OCI-M1 (cell line): Measurements from ENCODE around the gene CREG2.
A peak's percentile ranks its signal among the peaks of the same experiment; 100 is the strongest.

Experiments
- DNase-seq: peaks from one replicate; lab custom pipeline; 2025; lab: John Stamatoyannopoulos, UW

The CREG2 gene, protein sequence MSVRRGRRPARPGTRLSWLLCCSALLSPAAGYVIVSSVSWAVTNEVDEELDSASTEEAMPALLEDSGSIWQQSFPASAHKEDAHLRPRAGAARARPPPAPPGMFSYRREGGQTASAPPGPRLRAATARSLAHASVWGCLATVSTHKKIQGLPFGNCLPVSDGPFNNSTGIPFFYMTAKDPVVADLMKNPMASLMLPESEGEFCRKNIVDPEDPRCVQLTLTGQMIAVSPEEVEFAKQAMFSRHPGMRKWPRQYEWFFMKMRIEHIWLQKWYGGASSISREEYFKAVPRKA

DNA sequence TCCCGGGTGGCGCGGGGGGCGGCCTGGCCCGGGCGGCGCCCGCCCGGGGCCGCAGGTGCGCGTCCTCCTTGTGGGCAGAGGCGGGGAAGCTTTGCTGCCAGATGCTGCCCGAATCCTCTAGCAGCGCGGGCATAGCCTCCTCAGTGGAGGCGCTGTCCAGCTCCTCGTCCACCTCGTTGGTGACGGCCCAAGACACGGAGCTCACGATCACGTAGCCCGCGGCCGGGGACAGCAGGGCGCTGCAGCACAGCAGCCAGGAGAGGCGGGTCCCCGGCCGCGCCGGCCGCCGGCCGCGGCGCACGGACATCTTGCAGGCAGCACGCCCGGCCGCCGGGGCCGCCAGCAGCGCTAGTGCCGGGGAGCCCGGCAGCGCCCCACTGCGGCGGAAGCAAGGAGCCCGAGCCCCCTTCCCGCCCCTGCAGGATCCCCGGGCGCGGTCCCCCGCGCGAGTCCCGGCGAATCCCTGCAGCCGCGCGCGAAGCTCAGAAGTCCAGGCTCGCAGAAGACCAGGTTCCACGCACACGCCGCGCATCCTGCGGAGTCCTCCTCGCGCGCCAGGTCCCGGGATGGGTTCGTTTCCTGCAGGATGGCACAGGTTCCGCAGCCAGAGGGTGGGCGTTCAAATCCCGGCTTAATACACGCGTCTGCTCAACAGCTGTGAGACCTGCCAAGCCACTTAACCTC lies at the start of gene CREG2:
Gene CREG2 (minus strand): TSS at position 353 of the 684 bp plus-strand sequence. CDS start 46 bp downstream, at position 307.
- DNase-seq, result peak; percentile 2

DNA sequence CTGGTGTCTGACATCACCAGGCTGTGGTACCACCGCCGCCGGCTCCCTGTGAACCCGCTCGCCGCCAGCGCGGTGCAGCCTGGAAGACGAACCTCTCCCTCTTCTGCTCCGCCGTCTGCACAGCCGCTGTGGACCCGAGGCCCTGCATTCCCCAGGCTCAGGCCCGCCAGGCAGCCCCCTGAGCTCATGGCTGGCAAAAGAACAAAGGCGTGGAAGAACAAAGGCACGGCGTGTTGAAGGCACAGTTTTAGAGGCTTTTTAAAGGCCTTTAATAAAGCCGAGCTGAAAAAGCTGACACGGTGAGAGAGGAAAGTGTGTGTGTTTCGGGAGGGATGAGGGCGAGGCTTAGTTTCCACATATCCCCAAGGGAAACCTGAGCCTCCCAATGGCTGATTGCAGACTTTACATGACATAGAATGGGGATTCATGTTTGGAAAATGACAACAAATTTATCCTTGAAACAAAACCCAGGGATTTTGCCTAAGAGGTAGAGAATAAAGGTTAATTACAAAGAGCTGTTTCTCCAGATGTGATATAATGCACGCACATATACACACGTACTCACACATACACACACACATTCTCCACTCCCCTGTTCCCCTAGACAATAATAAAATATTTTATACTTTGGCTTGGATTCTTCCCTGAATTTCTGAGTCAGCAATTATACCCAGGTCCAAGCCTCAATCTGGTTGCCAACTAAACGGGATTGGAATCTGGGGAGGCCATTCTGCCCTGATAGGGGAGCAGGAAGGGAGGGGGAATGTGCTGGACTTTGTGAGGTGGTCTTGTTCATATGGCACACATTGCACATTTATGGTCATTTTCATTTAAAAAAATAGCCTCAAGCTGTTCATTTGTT lies 47.9 kb upstream of the CREG2 start:
- no peak for DNase-seq

- no peak for DNase-seq
These were observed 46.2 kb upstream of the CREG2 start for GRCh38 chr2:101433465-101433864.

GRCh38 chr2:101432411-101433181 lies 45.3 kb upstream of the CREG2 start:
- DNase-seq, result no peak

DNA sequence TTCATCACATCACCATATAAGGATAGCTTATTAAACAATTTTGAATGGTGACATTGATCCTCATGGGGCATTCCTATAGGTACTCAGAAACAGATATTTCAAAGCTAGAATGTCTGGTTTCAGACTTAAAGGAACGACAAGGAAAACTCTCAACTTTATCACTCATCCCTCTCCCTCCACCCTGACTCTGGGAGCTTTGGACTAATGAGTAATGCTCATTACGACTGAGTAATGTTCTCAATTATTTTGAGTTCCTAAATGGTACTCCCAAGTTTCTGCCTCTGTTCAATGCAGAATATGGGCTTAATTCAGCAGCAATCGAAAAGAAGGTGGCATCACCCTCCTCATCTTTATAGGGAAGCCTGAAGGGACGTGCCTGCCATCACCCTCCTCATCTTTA lies 44.2 kb upstream of the CREG2 start:
- DNase-seq, result no peak

- no peak for DNase-seq
These were observed 42.9 kb upstream of the CREG2 start for GRCh38 chr2:101430156-101430555.

- no peak for DNase-seq
These were observed 42.1 kb upstream of the CREG2 start for GRCh38 chr2:101429453-101429852.

DNA sequence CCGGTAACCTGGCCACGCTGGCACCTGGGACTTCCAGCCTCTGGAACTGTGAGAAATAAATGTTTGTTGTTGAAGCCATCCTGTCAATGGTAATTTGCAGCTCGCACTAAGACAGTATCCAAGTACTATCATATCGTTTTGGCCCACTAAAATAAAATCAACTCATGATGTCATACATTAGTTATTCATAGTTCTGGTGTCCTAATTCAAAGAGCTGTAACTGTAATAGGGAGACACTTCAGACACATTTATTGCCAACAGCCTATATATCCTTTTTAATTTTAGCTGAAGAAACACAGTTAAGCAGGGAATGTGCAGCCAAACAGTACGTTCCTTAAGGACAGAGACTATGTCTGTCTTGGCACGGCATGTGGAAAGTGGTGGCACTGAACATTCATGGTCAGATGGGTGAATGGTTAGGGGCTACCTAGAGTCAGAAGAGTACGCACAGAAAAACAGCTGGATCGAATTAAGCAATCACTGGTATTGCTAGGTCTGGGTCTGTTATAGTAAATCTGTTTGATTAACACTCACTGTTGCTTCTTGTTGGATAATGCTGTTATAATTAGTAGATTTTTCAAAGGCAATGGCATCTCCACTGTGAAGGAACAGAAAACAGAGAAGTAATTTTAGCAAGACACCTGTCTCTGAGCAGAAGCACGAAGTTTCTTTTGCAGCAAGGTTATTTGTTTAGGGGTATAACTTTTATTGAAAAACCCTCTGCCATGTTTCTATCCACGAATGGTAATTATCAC lies 41.3 kb upstream of the CREG2 start:
- DNase-seq, result no peak

DNA sequence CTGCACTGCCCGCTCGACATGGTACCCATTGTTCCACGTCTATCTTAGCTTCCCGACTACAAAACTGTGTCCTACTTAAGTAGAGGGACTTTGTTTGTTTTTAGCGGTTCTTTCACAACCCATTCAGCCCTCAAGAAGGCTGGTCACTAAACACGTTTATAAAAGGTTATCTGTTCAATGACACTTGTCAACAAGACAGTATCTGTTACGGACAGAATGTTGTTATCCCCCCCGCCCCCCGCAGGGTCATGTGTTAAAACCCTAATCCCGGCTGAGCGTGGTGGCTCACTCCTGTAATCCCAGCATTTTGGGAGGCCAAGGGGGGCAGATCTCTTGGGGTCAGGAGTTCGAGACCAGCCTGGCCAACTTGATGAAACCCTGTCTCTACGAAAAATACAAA lies 40.4 kb upstream of the CREG2 start:
- no peak for DNase-seq

DNA sequence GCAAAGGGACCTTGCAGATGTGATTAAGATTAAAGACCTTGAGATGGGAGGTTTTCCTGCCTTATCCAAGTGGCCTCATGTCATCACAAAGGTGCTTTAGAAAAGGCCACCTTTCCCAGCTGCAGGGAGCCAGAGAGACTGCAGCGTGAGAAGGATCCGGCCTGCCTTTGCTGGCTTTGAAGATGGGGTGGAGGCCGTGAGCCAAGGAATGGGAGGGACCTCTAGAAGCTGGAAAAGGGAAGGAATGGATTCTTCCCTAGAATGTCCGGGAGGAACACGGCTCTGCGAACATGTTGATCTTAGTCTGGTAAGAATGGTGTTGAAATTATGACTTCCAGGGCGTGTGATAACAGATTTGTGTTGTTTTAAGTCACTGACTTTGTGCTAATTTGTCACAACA lies 39.9 kb upstream of the CREG2 start:
- no peak for DNase-seq

DNA sequence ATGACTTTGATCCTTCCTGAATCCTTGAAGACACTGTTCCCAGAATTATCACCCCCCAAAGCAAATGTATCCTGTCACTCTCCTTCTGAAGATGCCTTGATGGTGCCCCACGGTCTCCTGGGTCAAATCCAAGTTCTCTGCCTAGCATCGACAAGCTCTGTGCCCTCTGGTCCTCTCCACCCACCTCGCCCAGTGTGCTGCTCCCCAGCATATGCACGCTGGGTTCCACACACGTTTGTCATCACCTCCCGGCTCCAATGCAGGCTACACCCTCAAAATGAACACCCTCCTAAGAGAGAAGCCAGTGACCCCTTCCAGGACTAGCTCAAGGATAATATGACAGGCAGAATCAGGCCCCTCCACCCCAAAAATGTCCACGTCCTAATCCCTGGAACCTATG lies 39.5 kb upstream of the CREG2 start:
- no peak for DNase-seq

DNA sequence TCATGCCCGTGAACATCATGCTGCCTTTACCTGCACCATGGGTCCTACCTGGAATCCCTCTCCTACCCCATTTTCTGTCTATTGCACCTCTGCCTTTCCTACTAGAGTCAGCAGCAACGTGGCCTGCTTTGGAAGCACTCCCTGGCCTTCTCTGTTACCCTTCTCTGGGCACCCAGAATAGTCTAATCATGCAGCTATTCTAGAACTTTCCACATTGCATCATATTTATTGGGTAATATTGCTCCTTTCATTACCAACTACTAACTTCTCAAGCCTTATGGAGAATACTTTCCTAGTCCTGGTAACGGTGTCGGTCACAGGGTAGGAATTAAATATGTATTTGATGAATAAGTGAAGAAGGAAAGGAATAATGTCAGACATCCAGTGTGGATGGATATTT lies 33.3 kb upstream of the CREG2 start:
- DNase-seq, result no peak

DNA sequence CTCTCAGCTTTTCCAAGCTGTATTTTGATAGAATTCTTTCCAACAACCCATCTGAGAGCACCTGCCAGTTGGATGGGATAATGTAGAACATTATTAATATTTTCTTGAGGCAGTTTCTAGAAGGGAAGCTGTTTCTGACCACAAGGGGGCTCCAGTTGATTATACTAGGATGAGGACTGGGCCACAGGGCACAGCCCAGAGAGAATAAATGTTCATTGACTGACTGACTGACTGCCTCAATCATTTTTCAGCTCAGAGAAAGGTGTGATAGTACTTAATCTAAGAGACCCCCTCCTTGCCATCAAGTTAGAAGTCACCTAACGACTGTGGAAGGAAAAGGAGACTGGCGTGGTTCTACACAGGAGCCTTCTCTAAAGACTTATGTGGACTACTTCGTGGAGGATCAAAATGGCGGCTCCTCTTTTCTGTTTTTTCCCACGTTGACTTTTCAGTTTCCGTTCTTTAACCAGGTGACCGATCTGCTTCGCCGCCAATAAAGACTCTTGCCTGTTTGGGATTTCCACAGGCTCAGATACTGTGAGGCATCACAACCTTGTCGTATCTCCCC lies 31.9 kb upstream of the CREG2 start:
- peak; percentile 77 for DNase-seq

GRCh38 chr2:101418460-101419095 lies 31.3 kb upstream of the CREG2 start:
- DNase-seq, result no peak

GRCh38 chr2:101416609-101417008 lies 29.3 kb upstream of the CREG2 start:
- no peak for DNase-seq

DNA sequence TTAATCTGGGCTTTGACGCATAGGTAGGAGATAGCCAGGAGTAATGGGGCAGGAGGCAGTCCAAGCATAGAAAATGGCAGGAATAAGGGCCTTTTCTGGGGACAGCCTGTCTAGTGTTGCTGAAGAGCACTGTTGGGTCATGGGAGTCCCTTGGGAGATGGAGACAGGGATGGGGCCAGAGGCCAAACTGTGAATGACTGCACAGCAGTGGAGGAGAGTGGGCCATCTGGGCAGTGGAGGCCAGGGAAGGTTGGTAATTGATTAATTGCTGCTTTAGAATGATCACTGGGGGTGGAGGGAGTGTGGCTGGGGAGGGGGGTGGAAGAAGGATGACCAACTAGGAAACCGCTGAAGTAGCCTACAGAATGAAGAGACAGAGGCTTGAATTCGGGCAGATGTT lies 28.6 kb upstream of the CREG2 start:
- no peak for DNase-seq

DNA sequence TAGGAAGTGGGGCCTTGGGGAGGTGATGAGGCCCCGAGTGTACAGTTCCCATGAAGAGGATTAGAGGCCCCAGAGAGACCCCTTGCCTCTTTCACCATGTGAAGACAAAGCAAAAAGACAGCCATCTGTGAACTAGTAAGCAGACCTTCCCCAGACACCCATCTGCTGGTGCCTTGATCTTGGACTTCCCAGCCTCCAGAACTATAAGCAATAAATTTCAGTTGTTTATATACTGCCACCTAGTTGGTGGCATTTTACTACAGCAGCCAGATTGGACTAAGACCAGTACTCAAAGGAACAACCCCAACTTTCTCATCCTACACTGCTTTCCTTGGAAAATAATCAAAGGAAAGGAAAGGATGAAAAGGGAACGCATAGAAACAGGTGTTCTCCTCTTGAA lies 27.9 kb upstream of the CREG2 start:
- peak; percentile 1 for DNase-seq

GRCh38 chr2:101412092-101412694 lies 24.9 kb upstream of the CREG2 start:
- DNase-seq, result no peak

GRCh38 chr2:101410746-101411145 lies 23.4 kb upstream of the CREG2 start:
- DNase-seq, result no peak

DNA sequence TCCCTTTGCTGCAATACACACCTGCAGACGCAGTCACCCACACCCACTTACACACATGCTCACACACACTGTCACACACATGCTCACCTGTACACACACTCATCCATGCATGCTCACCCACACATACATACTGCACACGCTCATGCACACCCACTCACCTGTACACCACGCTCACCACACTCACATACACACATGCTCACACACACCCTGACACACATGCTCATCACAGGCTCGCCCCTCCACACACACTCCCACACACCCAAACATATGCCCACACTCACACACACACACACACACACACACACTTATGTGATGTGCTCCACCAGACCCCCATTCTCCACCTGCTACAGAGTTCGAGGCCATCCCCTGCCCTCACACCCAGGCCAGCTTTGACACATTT lies 22.8 kb upstream of the CREG2 start:
- DNase-seq, result no peak
